GM23248 (cell line): ENCODE results near the gene ODC1. TPM values are rescaled to one million over a fixed set of nuclear protein-coding genes. Genes with fewer than 3 reads are reported as not detected.
"Not testable (repeated sequence)": the region's sequence is repeated elsewhere in the genome, so short reads cannot be mapped to it uniquely, and the experiment has no call there.

Experiments
- DNase-seq: peaks from one replicate; pipeline ENCODE4 v3.0.0-alpha.2; 2015
- H2AFZ ChIP-seq: fragments of 200-600 bp; sonication (generic); 2 replicates; pipeline ENCODE4 v1.6.1; 2016; ENCODE audit warnings: antibody characterized with exemption
- H3F3A ChIP-seq: fragments of 200-600 bp; sonication (generic); 2 replicates; pipeline ENCODE4 v1.6.1; 2016; ENCODE audit warnings: mild to moderate bottlenecking, antibody characterized with exemption, mixed run types; ENCODE audit not compliant: insufficient read depth
- H3K27ac ChIP-seq: fragments of 200-600 bp; sonication (generic); 2 replicates; pipeline ENCODE4 v1.5.1; 2016; ENCODE audit warnings: mild to moderate bottlenecking
- H3K27me3 ChIP-seq: fragments of 200-600 bp; sonication (generic); replicated peaks from 2 replicates; pipeline ENCODE4 v1.6.1; 2016; ENCODE audit warnings: mild to moderate bottlenecking; ENCODE audit not compliant: insufficient read depth
- H3K36me3 ChIP-seq: fragments of 200-600 bp; sonication (generic); 2 replicates; pipeline ENCODE4 v1.6.1; 2016; ENCODE audit warnings: low read depth, mild to moderate bottlenecking
- H3K4me1 ChIP-seq: fragments of 200-600 bp; sonication (generic); 2 replicates; pipeline ENCODE4 v1.6.1; 2016; ENCODE audit warnings: mild to moderate bottlenecking; ENCODE audit not compliant: insufficient read depth
- H3K4me2 ChIP-seq: fragments of 200-600 bp; sonication (generic); one replicate; pipeline ENCODE4 v1.6.1; 2016; ENCODE audit warnings: mild to moderate bottlenecking; ENCODE audit not compliant: unreplicated experiment
- H3K4me3 ChIP-seq: fragments of 200-600 bp; sonication (generic); 2 replicates; pipeline ENCODE4 v1.5.1; 2016; ENCODE audit warnings: mild to moderate bottlenecking
- H3K79me2 ChIP-seq: fragments of 200-600 bp; sonication (generic); 2 replicates; pipeline ENCODE4 v1.6.1; 2016; ENCODE audit warnings: mild to moderate bottlenecking; ENCODE audit not compliant: insufficient read depth
- H3K9ac ChIP-seq: fragments of 200-600 bp; sonication (generic); 2 replicates; pipeline ENCODE4 v1.6.1; 2016; ENCODE audit warnings: mild to moderate bottlenecking
- H3K9me2 ChIP-seq: fragments of 200-600 bp; sonication (generic); 2 replicates; pipeline ENCODE4 v1.6.1; 2016; ENCODE audit warnings: mixed run types, mild to moderate bottlenecking, moderate library complexity; ENCODE audit not compliant: insufficient read depth
- H3K9me3 ChIP-seq: fragments of 200-600 bp; sonication (generic); one replicate; pipeline ENCODE4 v1.6.1; 2017; ENCODE audit warnings: low read depth
- H4K20me1 ChIP-seq: fragments of 200-600 bp; sonication (generic); 2 replicates; pipeline ENCODE4 v1.6.0; 2016; ENCODE audit not compliant: insufficient read depth
- EZH2 ChIP-seq: fragments of 200-600 bp; sonication (generic); IDR thresholded peaks from 2 replicates; pipeline ENCODE4 v1.6.1; 2018; ENCODE audit warnings: antibody characterized with exemption, mild to moderate bottlenecking; ENCODE audit not compliant: insufficient read depth, poor library complexity, severe bottlenecking
- EZH2phosphoT487 ChIP-seq: fragments of 200-600 bp; sonication (generic); IDR thresholded peaks from 2 replicates; pipeline ENCODE4 v1.6.1; 2018; ENCODE audit warnings: antibody characterized with exemption, moderate library complexity, mild to moderate bottlenecking, low read depth; ENCODE audit not compliant: insufficient read depth
- WGBS, 2 experiments: methylation state at CpG; one replicate each; pipeline ENCODE4 v1.1.6; 2015 to 2017; ENCODE audit warnings: low lambda C conversion rate in 2 of 2, low coverage in 1 of 2; ENCODE audit errors: missing lambda C conversion rate in 2 of 2; 5-methylcytosine and 5-hydroxymethylcytosine counted together
- in situ Hi-C: fragments of 300-500 bp; cut with MboI; formaldehyde crosslinking; loops from 2 replicates; pipeline ENCODE4 v1.15.0; 2020
- polyA plus RNA-seq: library from polyadenylated mRNA; unstranded; fragments of >200 nt; fragmentation: Nextera tagmentation; extraction: Ambion mirVana; gene quantifications from 2 replicates; pipeline ENCODE4 v1.2.1, GENCODE V29; 2016
- total RNA-seq: library from RNA; depleted of rRNA; stranded (reverse); fragments of >200 nt; shearing (Covaris generic); gene quantifications from 2 replicates; pipeline ENCODE4 v1.2.3, GENCODE V29; 2014

Gene ODC1
- total and polyA plus RNA-seq, 2 experiments from 2014 or later = 58.3 to 106 TPM

DNA sequence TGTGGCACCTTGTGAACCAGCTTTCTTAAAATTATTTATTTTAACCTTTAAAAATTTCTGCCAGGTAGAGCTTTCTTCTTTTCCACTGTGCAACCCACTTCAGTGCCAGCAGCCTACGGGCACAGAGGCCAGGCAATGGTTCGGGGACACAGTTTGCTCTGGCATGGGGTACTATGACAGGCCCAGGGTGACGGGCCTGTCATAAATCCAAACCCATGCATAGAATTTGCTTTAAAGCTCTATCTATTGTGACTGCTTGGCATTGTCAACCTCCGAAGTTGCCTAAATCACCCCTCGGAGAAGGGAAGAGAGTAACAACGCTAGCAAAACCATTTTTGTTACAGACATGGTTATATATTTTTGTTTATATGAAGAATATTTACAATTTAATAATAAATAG is 1.5 kb downstream of the ODC1 start:
- in situ Hi-C loops = loop anchor here (25.0 kb wide), 1 partner anchor 659 kb away; no protein-coding TSS in a partner anchor
- H3K27me3 ChIP-seq = no peaks in the 10 kb centered on the region
- H3F3A ChIP-seq = peaks cover 18% of the 10 kb centered on the region
- H4K20me1 ChIP-seq = peaks cover 3% of the 10 kb centered on the region; the same call in 1 of the 2 replicates
- peak overlapping the region; percentile 77 for H3K4me3 ChIP-seq
- no peak for DNase-seq
- WGBS, 2 experiments = 93 to 97% methylated on average over 6 of the region's 6 CpGs
- H3K36me3 ChIP-seq = peaks cover 30% of the 10 kb centered on the region
- H3K9me2 ChIP-seq = no peaks in the 10 kb centered on the region
- peaks cover 32% of the 10 kb centered on the region for H3K79me2 ChIP-seq
- peak overlapping the region; percentile 85; the same call in 1 of the 2 replicates for H3K9ac ChIP-seq
- no peak overlapping the region for H2AFZ ChIP-seq
- H3K4me1 ChIP-seq = peaks cover 5% of the 10 kb centered on the region
- no peaks in the 10 kb centered on the region for H3K9me3 ChIP-seq
- H3K4me2 ChIP-seq = peak overlapping the region; percentile 88
- H3K27ac ChIP-seq = no peak overlapping the region
- TF ChIP-seq EZH2 = no peak
- no peak for TF ChIP-seq EZH2phosphoT487

DNA sequence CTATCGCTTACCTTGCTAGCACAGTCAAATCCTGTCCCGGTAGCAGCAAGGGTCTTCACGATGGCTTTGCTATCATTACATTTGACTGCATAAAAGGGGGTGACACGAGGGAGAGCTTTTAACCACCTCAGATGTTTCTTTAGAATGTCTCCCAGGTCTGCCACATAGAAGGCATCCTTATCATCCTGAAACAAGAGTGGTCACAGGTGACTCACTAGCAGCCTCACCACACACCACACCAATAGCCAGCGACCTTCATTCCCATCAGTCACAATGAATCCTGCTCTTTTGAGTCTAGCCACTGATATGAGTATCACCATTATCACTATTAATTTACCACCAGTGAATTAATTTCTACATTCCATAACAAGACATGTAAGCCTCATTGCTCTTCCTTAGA is 3.7 kb downstream of the ODC1 start:
- Histone ChIP-seq H3F3A (peaks cover 5% of the 10 kb centered on the region; the same call in 1 of the 2 replicates), H3K27me3 (no peaks in the 10 kb centered on the region), H3K4me2 (no peak overlapping the region), H3K9ac (no peak overlapping the region), H3K79me2 (peaks cover 32% of the 10 kb centered on the region), H3K27ac (no peak overlapping the region), H3K4me3 (no peak overlapping the region), H3K9me2 (no peaks in the 10 kb centered on the region), H4K20me1 (peaks cover 3% of the 10 kb centered on the region; the same call in 1 of the 2 replicates), H3K4me1 (no peaks in the 10 kb centered on the region; the same call in 1 of the 2 replicates), H3K36me3 (peaks cover 52% of the 10 kb centered on the region), H2AFZ (no peak overlapping the region), H3K9me3 (no peaks in the 10 kb centered on the region)
- TF ChIP-seq EZH2 = no peak
- no peak for TF ChIP-seq EZH2phosphoT487
- 86 to 87% methylated on average over 5 of the region's 5 CpGs for WGBS, 2 experiments
- in situ Hi-C loops = loop anchor here (25.0 kb wide), 1 partner anchor 657 kb away; no protein-coding TSS in a partner anchor
- DNase-seq = peak; percentile 28

DNA sequence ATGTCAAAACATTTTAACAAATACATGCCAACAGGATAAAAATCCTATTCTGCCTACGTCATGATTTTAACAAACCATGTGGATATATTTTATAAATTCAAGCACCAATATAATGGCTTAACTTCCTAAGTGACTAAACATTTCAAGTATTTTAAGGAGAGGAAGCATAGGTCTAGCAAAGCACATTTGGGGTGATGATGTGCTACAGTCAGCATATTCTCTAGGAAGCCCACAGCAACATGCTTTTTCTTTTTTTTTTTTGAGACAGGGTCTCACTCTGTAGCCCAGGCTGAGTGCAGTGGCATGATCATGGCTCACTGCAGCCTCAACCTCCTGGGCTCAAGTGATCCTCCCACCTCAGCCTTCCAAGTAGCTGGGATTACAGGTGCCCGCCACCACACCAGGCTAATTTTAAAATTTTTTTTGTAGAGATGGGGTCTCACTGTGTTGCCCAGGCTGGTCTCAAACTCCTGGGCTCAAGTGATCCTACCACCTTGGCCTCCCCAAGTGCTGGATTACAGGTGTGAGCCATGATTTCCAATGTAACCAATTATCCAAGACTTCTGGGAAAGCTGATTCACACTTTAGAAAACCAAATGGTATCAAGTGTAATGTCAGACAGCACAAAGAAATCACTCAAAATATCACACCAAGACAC is 5.5 kb downstream of the ODC1 start:
- not testable (repeated sequence) for H4K20me1 ChIP-seq, H3K9me2 ChIP-seq, H3K27ac ChIP-seq, H3K4me1 ChIP-seq, H3F3A ChIP-seq, H3K4me2 ChIP-seq, H3K9ac ChIP-seq, H3K9me3 ChIP-seq, H2AFZ ChIP-seq, H3K4me3 ChIP-seq, H3K27me3 ChIP-seq, DNase-seq
- in situ Hi-C loops = loop anchor here (25.0 kb wide), 1 partner anchor 655 kb away; no protein-coding TSS in a partner anchor
- WGBS, 2 experiments = 92 to 94% methylated on average over 2 of the region's 2 CpGs
- Histone ChIP-seq H3K79me2 (peaks cover 30% of the 10 kb centered on the region), H3K36me3 (peaks cover 55% of the 10 kb centered on the region)

DNA sequence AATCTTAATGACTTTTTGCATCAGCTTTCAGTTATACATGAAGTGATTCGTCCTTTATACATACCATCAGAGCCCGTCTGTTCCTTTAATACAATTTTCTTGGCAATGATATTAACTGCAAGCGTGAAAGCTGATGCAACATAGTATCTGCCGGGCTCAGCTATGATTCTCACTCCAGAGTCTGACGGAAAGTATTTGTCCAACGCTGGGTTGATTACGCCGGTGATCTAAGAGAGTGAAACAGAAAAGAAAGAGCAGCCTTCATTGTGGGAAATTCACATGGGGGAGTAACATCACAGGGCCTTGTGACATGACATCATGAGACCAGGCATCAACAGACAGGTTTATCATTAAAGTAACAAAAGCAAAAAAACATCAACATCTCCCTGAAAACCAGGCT is 6.2 kb downstream of the ODC1 start:
- TF ChIP-seq EZH2phosphoT487 (no peak), EZH2 (no peak)
- H3F3A ChIP-seq = peaks cover 9% of the 10 kb centered on the region
- H4K20me1 ChIP-seq = peaks cover 3% of the 10 kb centered on the region; the same call in 1 of the 2 replicates
- H3K9me3 ChIP-seq = no peaks in the 10 kb centered on the region
- WGBS, 2 experiments = 91 to 93% methylated on average over 8 of the region's 8 CpGs
- H2AFZ ChIP-seq = no peak overlapping the region
- no peak for DNase-seq
- H3K79me2 ChIP-seq = peaks cover 24% of the 10 kb centered on the region
- no peak overlapping the region for H3K27ac ChIP-seq
- H3K4me1 ChIP-seq = no peaks in the 10 kb centered on the region; the same call in 1 of the 2 replicates
- in situ Hi-C loops = loop anchor here (25.0 kb wide), 1 partner anchor 655 kb away; no protein-coding TSS in a partner anchor
- peaks cover 55% of the 10 kb centered on the region for H3K36me3 ChIP-seq
- no peak overlapping the region for H3K4me3 ChIP-seq
- H3K9ac ChIP-seq = no peak overlapping the region
- H3K27me3 ChIP-seq = no peaks in the 10 kb centered on the region
- H3K4me2 ChIP-seq = no peak overlapping the region
- no peaks in the 10 kb centered on the region for H3K9me2 ChIP-seq
